ENCODE results near the gene PRR5.

Gene PRR5

DNA sequence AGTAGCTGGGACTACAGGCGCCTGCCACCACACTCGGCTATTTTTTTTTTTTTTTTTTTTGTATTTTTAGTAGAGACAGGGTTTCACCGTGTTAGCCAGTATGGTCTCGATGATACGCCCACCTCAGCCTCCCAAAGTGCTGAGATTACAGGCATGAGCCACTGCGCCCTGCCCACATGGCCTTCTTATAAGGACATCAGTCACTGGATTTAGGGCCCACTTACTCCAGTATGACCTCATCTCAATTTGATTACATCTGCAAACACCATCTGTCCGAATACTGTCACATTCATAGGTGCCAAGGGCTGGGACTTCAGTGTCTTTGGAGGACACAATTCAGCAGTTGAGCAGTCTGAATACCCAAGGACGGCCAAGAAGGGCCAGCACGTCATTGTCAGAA lies 8.2 kb upstream of the PRR5 start:
- DNase-seq, result no peak

DNA sequence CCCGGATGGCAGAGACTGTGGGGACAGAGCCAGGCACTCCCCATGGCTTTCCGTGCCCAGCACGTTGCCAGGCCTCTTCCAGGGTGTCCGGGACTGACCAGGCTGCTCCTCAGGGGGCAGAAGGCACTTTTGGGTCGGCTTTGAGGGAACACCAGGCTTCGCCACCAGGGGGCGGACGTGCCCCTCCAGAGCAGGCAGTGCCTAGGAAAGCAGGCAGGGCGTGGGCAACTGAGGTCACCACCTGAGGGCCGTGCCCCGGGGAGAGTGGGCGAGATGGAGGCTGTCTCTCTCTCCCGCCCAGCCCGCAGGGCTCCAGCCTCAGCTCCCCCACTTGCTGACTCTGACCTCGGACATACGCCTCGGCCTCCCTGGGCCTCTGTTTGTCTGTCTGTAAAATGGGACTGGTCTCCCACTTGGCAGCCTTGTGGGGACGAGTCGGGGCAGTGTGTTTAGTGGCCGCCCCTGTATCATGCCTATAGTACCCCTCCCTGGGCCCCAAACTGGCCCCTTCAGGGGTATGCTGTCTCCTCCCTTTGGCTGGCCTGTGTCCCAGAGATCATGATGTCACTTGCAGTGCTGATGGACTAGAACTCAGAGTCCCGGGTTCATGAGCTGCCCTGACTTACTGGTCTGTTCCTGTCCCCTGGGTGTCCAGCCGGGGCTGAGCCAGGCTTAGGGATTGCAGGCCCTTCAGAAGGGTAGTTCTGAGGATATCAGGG lies 4.4 kb upstream of the PRR5 start:
- peak; percentile 84 for DNase-seq

DNA sequence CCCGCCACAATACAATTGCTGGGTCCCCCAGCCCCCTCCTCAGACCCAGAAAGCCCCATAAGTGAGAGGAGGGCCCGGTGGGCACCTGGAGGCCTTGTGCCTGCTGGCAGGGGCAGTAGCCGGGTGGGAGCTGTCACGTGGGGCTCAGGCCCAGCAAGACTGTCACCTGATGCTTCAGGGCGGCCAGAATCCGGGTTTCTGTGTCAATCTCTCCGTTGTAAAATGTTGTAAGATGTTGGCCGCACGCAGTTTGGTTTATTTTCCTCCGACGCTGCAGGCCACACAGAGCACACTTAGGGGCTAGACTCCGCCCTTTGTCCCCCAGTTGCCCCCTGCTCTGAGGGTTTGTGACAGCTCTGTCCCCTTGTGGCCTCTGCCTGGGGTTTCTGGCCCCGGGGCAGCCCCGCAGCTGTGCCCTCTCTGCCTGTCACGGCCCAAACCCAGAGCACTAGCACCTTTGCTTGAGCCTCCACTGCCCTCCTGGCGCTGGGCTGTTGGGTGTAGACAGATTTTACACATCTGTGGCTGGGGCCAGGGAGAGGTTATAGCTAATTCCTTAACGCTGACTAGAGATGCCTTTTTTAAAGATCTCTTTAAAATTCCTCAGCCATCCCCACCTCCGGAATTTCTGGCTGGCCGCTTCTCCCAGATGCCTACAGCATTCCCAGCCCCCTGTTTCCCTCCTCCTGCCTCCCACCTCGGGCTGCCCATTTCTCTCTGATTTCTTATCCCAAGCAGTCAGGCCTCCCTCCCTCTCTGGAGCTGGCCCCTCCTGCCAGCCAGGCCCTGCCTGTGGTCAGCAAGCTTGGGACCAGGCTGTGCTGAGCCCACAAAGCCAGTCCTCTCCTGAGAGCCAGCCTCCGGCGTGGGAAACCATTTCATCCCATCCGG lies 3.2 kb upstream of the PRR5 start:
- no peak for DNase-seq

DNA sequence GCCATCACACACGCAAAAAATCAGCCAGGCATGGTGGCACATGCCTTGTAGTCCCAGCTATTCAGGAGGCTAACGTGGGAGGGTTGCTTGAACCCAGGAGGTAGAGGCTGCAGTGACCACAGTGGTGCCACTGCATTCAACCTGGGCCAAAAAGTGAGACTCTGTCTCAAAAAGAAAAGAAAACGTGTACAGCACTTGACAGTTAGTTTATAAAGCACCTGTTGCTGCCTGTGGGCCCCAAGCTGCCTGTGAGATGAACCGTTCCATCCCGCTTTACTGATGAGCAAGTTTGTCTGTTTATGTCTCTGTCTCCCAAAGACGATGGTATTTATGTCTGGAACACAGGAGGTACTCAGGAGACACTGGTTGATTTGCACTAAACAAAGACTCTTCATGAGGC lies 1.5 kb upstream of the PRR5 start:
- no peak for DNase-seq

DNA sequence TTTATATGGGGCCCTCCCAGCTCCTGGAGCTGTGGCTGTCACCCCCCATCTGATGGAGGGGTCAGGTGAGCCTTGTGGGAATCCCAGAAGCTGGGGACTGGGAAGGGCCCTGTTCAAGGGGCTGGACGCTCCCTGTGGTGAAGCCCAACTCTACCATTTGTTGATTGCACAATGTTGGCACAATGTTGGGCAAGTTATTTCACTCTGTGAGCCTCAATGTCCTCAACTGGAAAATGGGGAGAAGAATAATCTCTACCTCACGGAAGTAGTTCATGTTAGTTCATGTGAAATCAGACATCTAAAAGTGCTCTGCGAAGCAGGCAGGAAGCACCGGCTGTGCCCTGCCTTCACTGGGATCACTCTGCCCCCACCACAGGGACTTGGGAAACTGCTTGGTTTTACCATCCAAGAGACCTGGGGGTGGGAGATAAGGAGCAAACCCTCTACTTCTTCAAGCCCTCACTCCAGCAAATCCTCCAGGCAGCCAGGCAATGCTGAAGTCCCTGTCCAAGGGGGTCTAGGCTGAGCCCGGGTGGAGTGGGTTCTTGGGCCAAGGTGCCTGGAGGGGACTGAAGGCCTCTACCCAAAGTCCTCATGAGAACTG lies 715 bp upstream of the PRR5 start:
- no peak for DNase-seq

DNA sequence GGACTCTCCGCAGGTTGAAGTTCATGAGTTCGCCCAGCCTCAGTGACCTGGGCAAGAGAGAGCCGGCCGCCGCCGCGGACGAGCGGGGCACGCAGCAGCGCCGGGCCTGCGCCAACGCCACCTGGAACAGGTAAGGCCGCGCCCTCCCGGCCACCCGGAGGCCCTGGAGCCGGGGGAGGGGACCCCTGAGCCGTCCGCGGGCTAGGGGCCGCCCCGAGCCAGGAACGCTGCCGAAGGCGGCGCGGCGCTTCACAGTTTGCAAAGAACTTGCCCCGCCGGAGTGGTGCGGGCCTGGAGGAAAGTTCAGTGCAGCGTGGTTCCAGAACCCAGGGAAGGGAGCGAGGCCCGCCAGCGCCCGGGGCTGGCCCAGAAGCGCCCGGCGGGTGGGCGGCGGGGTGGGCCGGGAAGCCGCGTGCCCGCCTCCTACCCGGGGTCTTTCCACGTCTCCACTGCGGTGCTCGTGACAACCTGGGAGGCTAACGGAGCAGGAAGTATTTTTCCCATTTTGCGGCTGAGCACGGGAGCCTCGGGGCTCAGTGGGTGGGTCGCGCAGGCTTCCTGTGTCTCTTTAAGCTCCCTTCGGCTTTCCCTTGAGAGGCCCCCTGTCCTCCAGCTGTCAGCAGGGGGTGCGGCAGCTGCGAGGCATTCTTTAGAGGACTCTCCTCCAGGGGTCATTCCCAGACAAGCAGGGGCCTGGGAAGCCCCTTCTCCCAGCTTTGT lies 635 bp downstream of the PRR5 start:
- peak; percentile 17 for DNase-seq

DNA sequence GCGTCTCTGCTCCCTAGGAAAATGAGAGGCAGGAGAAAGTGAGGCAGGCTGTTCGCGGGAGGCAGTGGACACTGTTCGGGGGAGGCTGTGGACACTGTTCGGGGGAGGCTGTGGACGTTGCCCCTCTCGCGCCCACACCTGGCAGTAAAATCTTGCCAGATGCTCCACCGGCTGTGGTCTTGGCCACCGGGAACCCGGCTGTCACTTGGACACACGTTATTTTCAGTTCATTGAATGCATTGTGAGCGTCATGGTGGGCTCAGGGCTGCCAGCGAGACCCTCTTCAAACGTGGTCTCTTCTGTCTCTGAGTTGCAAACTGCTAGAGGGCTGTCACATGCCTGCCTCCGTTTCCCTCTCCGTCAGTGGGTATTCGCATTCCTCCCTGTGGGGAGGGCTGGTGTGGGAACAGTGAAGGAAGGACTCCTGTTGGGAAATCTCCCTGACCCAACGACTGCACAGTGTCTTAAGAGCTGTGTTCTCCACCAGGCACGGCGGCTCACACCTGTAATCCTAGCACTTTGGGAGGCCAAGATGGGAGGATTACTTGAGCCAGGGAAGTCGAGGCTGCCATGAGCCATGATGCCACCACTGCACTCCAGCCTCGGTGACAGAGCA lies 1.4 kb downstream of the PRR5 start:
- no peak for DNase-seq

DNA sequence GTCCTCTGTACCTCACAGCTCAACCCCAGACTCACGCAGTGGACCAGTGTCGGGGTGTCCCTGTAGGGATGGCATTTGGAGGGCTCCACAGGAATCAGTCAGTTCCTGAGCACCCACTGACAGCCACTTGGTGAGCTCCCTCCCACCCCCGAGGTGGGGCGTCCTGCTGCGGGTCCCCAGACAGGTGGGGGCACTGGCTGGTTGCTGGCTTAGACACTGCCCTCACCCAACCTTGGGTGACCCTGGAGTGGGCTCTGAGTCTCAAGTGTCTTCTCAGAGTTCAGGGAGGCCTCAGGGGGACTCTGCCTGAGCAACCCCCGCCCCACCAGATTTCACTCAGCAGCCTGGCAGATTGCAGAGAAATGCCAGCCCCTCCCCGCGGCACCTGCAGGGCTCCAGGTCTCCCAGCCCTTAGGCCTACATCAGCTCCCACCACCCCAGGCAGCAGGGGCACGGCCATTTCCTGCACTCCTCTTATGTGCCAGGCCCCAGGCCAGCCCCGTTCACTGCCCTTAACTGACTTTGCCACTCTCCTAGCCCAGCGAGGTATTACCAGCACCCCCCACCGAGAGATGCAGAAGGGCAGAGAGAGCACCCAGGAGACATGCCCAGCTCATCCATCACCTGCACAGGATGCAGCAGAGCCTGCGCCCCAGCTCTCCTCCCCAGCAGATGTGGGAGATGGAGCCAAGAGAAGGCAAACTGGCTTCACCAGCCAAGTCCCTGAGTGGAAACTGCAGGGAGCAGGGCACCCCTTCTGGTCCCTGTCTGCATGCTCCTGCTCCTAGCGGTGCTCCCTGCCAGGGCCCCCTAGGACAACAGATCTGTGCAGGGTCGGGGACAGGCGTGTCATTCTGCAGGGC lies 2.4 kb downstream of the PRR5 start:
- DNase-seq, result no peak

DNA sequence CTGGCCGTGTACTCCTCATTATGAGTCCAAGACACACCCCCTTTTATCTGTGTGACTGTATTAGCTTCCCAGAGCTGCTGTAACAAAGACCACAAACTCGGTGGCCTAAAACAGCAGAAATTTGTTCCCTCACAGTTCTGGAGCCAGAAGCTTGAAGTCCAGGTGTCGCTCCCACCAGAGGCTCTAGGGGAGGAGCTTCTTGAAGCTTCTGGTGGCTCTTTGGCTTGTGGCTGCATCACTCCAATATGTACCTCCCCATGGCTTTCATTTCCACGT lies 3.0 kb downstream of the PRR5 start:
- no peak for DNase-seq

DNA sequence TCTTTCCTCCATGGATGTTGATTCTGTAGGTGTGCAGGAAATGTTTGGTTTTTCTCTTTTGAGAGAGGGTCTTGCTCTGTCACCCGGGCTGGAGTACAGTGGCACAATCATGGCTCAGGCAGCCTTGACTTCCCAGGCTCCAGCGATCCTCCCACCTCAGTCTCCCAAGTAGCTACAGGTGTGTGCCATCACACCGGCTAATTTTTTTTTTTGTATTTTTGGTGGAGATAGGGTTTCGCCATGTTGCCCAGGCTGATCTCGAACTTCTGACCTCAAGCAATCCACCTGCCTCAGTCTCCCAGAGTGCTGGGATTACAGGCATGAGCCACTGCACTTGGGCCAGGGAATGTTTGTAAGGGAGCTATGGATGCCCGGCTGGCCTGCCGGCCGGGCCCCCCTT lies 4.5 kb downstream of the PRR5 start:
- no peak for DNase-seq

DNA sequence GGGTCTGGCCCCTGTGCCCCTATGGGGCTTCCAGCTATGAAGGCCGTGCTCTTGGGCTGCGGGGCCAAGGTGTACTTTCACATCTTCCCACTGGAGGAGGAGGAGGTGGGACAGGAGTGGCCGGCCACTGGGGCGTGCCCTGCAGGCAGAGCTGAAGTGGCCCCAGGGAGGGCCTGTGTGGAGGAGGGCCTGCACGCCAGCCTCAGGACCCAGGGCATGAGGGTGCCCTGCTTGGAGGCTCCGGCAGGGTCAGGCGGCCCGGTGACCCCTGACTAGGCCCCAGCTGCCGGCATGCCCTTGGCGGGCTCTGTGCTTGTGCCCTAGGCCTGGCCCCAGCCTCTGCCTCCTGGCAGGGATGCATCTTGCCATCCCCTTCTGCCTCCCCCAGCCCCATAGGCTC lies 5.2 kb downstream of the PRR5 start:
- no peak for DNase-seq

DNA sequence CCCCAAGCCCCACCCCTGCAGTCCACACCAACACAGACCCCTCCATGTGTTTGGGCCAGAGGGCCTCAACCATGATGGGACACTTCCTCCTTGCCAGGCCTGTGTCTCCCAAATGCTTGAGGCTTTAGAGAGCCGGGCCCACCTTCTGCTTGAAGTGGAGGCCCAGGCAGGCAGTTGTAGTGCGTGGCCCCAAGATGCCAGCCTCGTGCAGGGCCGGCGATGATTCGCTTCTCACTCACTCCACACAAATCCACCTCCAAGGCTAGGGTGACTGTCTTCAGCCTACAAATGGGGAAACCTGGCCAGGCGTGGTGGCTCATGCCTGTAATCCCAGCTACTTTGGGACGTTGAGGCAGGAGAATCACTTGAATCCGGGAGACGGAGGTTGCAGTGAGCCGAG lies 5.7 kb downstream of the PRR5 start:
- no peak for DNase-seq

DNA sequence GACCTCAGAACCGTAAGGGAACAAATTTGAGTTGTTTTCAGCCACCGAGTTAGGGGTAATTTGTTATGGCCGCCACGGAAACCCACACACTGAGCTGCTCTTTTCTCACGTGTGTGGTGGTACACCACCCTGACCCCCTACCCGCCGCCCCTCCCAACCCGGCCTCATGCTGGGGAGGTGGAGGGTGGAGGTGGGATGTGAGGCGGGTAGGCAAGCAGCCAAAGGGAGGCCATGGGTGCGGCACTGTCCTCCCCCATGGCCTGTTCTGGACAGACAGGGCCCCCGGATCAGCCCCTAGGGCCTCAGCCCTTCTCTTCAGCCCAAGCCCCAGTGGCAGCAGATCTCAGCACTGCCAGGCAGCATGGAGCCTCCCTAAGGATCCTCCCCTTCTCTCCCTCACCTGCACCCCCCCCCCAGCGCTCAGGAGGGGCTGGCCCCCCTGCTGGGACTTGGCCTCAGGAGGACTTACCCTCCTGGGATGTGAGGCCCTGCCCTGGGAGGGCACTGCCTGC lies 7.9 kb downstream of the PRR5 start:
- DNase-seq, result no peak

DNA sequence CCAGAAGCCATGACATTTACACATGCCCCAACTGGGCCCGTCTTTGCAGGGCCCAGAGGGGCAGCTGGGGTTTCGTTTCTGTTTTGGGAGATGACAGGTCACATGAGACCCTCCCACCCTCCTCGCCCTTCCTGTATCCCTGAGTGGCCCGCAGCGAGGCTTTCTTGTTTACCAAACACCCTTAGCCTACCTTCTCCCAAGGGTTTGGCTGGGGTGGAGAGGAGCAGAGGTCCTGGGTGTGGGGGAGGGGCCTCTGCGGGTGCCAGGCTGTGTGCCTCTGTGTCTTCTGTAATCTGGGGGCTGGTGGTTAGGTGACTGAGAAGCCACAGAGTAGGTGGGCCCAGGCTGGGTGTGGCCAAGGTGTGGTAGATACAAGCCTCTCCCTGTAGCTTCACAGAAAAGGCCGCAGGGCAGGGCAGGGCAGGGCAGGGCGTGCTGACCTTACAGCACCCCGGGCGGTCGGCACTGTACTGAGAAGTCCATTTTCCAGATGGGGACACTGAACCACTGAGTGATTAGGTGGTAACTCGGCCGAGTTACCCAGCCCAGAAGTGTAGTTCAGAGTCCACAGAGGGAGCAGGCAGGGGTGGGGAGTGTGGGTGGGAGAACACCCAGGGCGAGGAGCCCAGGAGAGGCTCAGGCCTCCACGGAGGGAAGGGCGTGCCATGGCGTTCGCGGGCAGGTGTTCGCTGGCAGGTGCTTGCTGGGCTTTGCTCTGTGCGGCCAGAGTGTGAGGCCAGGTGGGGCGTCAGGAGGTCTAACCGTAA lies 8.7 kb downstream of the PRR5 start:
- no peak for DNase-seq

DNA sequence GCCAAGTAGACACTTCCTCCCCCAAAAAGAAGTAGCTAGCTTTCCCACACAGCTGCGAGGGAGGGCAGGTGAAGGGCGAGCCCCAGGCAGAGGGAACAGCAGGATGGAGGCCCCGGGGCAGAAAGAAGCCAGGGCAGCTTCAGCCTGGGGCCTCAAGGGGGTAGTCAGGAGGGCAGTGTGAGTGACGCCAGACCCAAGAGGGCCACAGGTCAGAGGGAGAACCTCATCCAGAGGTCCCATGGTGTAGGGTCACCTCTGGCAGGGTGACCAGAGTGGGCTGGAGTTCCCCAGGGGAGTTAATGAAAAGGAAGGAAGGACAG lies 9.2 kb downstream of the PRR5 start:
- no peak for DNase-seq

DNA sequence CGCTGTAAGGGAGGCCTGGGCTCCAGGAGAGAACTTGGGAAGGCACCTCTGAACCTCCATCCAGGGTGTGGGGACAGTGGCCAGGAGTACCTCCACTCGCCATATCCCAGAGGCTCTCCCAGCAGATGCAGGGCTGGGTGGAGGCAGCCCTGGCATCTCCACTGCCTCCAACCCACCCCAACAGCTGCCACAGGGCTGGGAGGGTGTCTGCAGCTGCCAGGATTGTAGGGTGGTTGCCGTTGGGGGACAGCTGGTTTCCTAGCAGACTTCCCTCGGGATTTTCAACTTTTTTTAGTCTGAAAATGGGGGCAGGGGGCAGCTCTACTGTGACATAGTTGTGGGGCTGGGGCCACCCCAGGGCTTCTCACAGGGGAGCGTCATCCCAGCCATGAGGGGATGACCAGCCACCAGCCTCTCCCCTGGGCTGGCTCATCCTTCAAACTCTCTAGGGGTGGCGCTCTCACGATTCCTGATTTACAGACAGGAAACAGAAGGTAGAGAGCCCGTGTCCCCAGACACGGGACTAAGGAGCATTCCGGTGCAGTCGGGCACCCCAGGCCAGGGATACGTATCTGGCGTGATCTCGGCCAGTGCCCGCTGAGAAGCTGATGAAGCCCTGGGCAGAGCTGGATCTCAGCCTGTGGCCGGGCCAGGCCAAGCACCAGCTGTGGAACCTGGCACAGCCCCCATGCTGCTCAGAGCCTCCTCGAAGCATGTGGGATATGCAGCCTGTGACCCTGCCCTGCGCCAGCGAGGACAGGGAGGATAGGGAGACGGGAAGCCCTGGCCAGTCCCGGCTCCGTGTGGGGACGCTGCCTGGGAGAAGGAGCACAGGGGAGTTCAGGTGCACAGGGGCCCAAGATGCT lies 9.9 kb downstream of the PRR5 start:
- DNase-seq, result no peak

DNA sequence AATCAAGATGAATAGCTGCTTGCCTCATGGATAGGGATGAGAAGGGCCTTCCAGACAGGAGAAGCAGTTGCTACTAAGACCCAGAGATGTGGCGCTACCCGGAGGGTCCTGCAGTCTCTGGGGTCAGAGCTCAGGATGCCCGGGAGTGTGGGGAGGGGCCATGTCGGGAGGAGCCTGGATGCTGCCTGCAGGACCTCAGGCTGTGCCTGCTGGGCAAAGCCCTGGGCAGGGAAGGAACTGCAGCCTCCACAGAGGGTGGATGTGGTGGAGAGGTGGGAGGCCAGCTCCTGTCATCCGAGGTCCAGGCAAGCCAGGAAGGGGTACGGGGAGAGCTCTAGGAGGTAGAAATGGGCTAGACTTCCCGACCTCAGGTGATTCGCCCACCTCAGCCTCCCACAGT lies 11.0 kb downstream of the PRR5 start:
- no peak for DNase-seq

DNA sequence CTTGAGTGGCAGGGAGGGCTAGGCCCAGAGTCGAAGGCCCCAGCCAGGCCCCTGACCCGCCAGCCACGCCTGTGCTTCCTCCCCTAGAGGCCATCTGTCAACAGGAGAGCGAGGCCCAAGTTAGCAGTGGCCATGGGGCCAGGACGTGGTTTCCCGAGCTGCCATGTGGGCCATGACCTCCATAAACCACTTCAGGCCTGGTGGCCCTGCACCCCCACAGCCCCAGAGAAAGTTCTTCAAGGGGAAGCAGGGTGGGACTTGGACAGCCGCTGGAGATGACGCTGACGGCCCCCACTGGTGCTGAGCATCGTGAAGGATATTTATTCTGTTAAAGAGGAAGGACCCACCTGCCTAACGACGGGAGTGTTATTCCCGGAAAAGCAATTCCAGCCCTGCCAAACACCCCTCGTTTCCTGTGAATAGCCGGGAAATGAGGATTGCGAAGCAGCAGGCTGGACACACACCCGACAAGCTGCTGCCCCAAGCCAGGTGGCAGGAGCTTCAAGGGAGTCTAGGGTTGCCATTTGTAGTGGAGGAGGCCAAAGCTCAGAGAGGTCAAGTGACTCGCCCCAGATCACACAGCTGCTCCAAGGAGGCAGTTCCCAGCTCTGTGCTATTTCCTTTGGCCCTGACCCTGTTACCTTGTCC lies 12.8 kb downstream of the PRR5 start:
- no peak for DNase-seq

DNA sequence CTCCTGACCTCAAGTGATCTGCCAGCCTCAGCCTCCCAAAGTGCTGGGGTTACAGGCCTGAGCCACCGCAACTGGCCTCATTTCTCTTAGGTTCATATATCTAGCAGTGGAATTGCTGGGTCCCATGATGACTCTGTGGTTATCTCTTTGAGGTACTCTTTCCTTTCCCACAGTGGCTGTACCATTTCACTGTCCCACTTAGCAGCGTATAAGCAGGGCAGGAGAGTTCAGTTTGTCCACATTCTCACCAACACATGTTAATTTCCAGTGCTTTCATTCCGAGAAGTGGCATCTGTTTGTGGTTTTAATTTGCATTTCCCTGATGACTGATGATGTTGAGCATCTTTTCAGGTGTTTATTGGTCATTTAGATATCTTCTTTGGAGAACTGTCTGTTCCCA lies 16.4 kb downstream of the PRR5 start:
- no peak for DNase-seq

All from activated T-cell treated with anti-CD3 and anti-CD28 coated beads for 4 hours (primary cell).